ENCODE data around the gene SIRPA.

Gene SIRPA

DNA sequence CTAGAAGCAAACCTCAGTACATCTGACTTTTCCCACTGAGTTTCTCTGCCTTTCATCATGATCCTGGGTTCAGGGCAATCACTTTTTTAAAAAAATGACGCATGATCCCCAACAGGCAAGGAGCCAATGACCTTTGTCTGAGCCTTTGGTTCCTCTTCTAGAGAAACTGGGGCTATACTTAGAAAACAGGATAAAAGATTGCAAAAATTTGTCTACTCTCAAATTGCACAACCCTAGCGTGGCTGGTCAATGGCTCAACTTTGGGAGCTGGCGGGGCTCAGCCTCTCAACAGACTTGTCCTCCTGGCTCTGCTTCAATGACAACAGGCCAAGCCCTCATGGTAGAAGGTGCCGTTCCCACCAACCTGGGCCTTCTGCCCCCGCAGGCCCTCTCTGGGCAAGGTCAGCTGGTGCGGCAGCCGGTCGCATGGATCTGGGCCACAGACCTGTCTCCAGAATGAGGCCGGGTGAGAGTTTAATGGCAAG is 50.0 kb downstream of the SIRPA start:
- Mint-ChIP-seq H3K36me3 (ENCODE audit: insufficient read depth) (no peaks in the 10 kb centered on the region), H3K4me3 (no peak overlapping the region), H3K4me1 (no peaks in the 10 kb centered on the region), H3K27ac (ENCODE audit: low read depth) (no peak overlapping the region), H3K9me3 (no peaks in the 10 kb centered on the region), H3K27me3 (peaks cover 84% of the 10 kb centered on the region)
- DNase-seq (ENCODE audit: low spot score in 2 of 2) (no peak), ATAC-seq (replicated peaks; ENCODE audit: extremely low read depth, poor library complexity, severe bottlenecking) (no peak)

GRCh38 chr20:1945660-1946059 is 50.5 kb downstream of the SIRPA start:
- Mint-ChIP-seq H3K4me3 (no peak overlapping the region), H3K27ac (ENCODE audit: low read depth) (no peak overlapping the region), H3K4me1 (no peaks in the 10 kb centered on the region), H3K9me3 (no peaks in the 10 kb centered on the region), H3K27me3 (peaks cover 80% of the 10 kb centered on the region), H3K36me3 (ENCODE audit: insufficient read depth) (no peaks in the 10 kb centered on the region)
- ATAC-seq (replicated peaks; ENCODE audit: extremely low read depth, poor library complexity, severe bottlenecking), result no peak
- no peak for DNase-seq (ENCODE audit: low spot score in 2 of 2)

DNA sequence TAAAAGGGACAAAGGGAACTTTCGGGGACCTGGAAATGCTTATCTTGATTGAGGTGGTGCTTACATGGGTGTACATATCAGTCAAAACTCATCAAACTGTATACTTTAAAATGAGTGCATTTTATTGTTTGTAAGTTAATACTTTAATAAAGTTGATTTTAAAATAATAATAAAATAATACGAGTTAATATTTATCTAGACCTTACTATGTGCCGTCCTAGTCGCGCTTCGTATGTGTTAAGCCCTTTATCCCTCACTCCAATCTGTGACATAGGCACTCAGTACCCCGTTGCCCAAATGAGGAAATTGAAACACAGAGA is 51.2 kb downstream of the SIRPA start:
- DNase-seq (ENCODE audit: low spot score in 2 of 2) (no peak), ATAC-seq (replicated peaks; ENCODE audit: extremely low read depth, poor library complexity, severe bottlenecking) (no peak)
- Mint-ChIP-seq H3K4me1 (no peaks in the 10 kb centered on the region), H3K9me3 (no peaks in the 10 kb centered on the region), H3K4me3 (no peak overlapping the region), H3K27me3 (peaks cover 78% of the 10 kb centered on the region), H3K36me3 (ENCODE audit: insufficient read depth) (no peaks in the 10 kb centered on the region), H3K27ac (ENCODE audit: low read depth) (no peak overlapping the region)

DNA sequence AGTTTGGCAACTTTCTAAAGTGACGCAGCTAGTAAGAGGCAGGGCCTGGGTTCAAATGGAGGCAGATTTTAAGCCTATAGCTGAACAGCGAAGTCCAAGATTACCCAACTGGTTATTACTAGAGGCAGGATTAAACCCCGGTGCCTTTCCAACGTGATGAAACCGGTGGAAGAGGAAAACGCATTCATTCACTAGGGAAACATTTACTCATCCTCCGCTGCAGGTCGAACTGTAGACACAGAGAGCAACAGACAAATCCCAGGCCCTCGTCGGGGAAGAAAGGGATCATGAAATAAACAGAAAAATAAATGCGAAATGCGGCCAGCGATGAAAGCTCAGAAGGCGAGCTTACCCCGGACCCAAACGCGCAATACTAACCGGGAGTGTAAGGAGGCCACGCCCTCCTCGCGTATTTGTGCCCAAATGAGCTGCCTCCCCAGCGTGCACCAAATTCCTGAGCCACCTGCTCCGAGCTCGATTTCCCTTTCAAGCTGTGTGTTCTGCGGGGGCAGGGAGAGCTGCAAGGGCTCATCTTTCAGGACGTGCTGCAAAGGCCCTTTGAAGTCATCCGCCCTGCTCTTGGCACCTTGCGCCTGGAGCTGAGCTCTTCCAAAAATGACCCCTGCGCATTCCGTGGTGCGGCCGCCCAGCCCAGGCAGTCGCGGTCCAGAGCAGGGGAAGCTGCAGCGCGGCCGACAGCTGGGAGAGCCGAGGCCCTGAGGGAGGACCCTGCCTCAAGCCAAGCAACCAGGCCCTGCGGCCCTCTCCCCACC is 51.7 kb downstream of the SIRPA start:
- Mint-ChIP-seq H3K4me3 (no peak overlapping the region), H3K36me3 (ENCODE audit: insufficient read depth) (peaks cover 2% of the 10 kb centered on the region), H3K4me1 (no peaks in the 10 kb centered on the region), H3K27ac (ENCODE audit: low read depth) (no peak overlapping the region), H3K9me3 (no peaks in the 10 kb centered on the region), H3K27me3 (peaks cover 73% of the 10 kb centered on the region)
- no peak for ATAC-seq (replicated peaks; ENCODE audit: extremely low read depth, poor library complexity, severe bottlenecking)
- DNase-seq (ENCODE audit: low spot score in 2 of 2), result no peak

DNA sequence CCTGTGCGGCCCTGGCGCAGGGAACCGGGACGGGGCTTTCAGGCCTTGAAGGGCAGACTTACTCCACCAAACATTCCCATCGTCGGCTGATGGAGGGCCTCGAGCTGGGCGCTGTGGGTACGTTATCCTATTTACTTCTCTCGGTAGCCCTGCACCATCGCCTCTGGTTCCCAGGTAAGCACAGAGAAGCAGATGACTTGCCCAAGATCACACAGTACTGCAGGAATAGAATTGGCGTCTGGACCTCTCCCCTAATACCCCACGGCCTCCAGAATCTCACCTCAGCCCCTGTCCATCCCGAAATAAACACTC is 52.3 kb downstream of the SIRPA start:
- DNase-seq (ENCODE audit: low spot score in 2 of 2) (no peak), ATAC-seq (replicated peaks; ENCODE audit: extremely low read depth, poor library complexity, severe bottlenecking) (no peak)
- Mint-ChIP-seq H3K4me3 (no peak overlapping the region), H3K27ac (ENCODE audit: low read depth) (no peak overlapping the region), H3K4me1 (no peaks in the 10 kb centered on the region), H3K9me3 (no peaks in the 10 kb centered on the region), H3K36me3 (ENCODE audit: insufficient read depth) (peaks cover 2% of the 10 kb centered on the region), H3K27me3 (peaks cover 68% of the 10 kb centered on the region)

DNA sequence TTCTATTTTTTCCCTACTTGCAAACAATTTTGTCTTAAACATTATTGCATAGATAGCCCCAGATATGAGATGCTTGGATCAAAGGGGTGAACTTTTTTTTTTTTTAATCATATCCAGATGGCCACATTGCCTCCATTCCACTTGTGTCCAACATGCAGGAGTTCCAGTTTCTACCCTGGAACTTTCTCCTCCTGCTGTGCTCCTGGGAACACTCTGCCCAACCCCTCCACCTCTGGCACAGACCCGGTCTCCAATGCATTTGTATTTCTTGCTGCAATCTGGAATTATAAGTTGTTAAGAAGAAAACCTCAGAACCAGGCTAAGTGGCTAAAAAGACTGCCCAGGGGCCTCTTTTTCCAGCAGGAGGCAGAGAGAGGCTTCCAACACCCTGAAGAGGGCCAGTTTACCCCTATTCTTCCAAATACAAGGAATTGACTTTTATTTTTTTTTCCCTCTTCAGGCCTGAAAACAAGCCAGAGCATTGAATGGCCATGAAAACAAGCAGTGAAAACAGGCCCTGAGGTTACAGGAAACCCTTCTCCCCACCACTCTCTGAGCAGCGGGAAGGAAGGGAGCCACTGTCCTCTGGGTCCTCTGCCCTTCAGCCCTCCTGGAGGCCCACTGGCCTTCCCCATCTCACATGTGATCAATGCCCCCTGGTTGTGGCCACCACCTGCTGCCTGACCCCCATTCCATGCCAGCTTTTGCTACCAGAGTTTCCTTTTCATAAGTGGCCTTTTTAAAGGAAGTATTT is 54.3 kb downstream of the SIRPA start:
- Mint-ChIP-seq H3K27me3 (peaks cover 47% of the 10 kb centered on the region), H3K27ac (ENCODE audit: low read depth) (no peak overlapping the region)
- no peak for ATAC-seq (replicated peaks; ENCODE audit: extremely low read depth, poor library complexity, severe bottlenecking)

GRCh38 chr20:1950836-1951235 is 55.6 kb downstream of the SIRPA start:
- ATAC-seq (replicated peaks; ENCODE audit: extremely low read depth, poor library complexity, severe bottlenecking) (no peak), DNase-seq (ENCODE audit: low spot score in 2 of 2) (no peak)
- Mint-ChIP-seq H3K27ac (ENCODE audit: low read depth) (no peak overlapping the region), H3K27me3 (peaks cover 52% of the 10 kb centered on the region), H3K4me1 (no peaks in the 10 kb centered on the region), H3K9me3 (no peaks in the 10 kb centered on the region), H3K4me3 (no peak overlapping the region), H3K36me3 (ENCODE audit: insufficient read depth) (peaks cover 2% of the 10 kb centered on the region)

More for the DNA sequence above, 54.3 kb downstream of the SIRPA start:
- DNase-seq (ENCODE audit: low spot score in 2 of 2), result no peak
- Mint-ChIP-seq H3K36me3 (ENCODE audit: insufficient read depth) (peaks cover 2% of the 10 kb centered on the region), H3K4me1 (no peaks in the 10 kb centered on the region), H3K9me3 (no peaks in the 10 kb centered on the region), H3K4me3 (no peak overlapping the region)

GRCh38 chr20:1951436-1952115 is 56.4 kb downstream of the SIRPA start:
- no peak overlapping the region for H3K27ac Mint-ChIP-seq (ENCODE audit: low read depth)

GRCh38 chr20:1952737-1953530 is 57.7 kb downstream of the SIRPA start:
- H3K4me1 Mint-ChIP-seq, result no peaks in the 10 kb centered on the region
- H3K27me3 Mint-ChIP-seq, result peaks cover 45% of the 10 kb centered on the region
- no peak overlapping the region for H3K27ac Mint-ChIP-seq (ENCODE audit: low read depth)
- H3K9me3 Mint-ChIP-seq, result no peaks in the 10 kb centered on the region
- no peak overlapping the region for H3K4me3 Mint-ChIP-seq
- no peak for ATAC-seq (replicated peaks; ENCODE audit: extremely low read depth, poor library complexity, severe bottlenecking)
- peaks cover 2% of the 10 kb centered on the region for H3K36me3 Mint-ChIP-seq (ENCODE audit: insufficient read depth)
- DNase-seq (ENCODE audit: low spot score in 2 of 2), result no peak

More at GRCh38 chr20:1951436-1952115, 56.4 kb downstream of the SIRPA start:
- peaks cover 48% of the 10 kb centered on the region for H3K27me3 Mint-ChIP-seq
- peaks cover 2% of the 10 kb centered on the region for H3K36me3 Mint-ChIP-seq (ENCODE audit: insufficient read depth)
- ATAC-seq (replicated peaks; ENCODE audit: extremely low read depth, poor library complexity, severe bottlenecking) (no peak), DNase-seq (ENCODE audit: low spot score in 2 of 2) (no peak)
- H3K9me3 Mint-ChIP-seq, result no peaks in the 10 kb centered on the region
- H3K4me3 Mint-ChIP-seq, result no peak overlapping the region
- H3K4me1 Mint-ChIP-seq, result no peaks in the 10 kb centered on the region

DNA sequence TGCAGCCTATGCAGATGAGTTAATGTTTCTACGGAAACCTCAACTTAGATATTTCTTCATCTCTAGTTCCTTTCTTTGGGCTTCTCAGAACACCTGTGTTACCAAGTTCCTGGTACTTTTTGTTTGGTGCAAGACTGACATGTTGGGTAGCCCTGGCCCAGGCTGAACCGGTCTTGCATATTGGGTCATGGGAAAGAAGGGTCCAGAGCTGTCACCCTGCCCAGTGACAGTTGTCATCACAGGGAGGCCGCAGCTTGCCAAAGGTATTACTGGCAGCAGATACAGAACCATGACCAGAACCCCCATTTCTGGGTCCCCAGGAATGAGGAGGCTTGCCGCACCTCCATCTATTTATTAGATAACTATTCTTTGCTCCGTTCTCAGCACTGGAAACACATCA is 58.4 kb downstream of the SIRPA start:
- ATAC-seq (replicated peaks; ENCODE audit: extremely low read depth, poor library complexity, severe bottlenecking) (no peak), DNase-seq (ENCODE audit: low spot score in 2 of 2) (no peak)
- H3K4me3 Mint-ChIP-seq, result no peak overlapping the region
- H3K9me3 Mint-ChIP-seq, result no peaks in the 10 kb centered on the region
- no peak overlapping the region for H3K27ac Mint-ChIP-seq (ENCODE audit: low read depth)
- no peaks in the 10 kb centered on the region for H3K4me1 Mint-ChIP-seq
- H3K27me3 Mint-ChIP-seq, result peaks cover 40% of the 10 kb centered on the region
- H3K36me3 Mint-ChIP-seq (ENCODE audit: insufficient read depth), result peaks cover 2% of the 10 kb centered on the region

DNA sequence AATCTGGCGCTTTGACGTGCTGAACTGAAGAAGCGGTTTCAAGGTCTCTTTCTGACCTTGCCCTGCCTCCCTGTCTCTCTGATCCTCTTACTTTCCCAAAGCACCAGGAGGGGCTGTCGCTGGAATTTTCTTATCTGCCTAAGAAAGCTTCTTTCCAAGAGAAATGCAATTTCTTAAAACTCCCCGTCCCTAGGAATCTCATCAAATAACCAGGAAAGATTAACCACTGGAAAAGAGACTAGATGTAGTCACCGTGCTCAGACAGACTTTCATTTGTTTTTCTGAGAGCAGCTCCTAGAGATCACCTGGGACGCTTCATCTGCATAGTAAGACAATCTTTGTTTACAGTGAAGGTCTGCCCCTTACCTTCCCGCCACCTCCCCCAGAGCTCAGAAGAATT is 60.0 kb downstream of the SIRPA start:
- peaks cover 47% of the 10 kb centered on the region for H3K27me3 Mint-ChIP-seq
- ATAC-seq (replicated peaks; ENCODE audit: extremely low read depth, poor library complexity, severe bottlenecking) (no peak), DNase-seq (ENCODE audit: low spot score in 2 of 2) (no peak)
- no peak overlapping the region for H3K27ac Mint-ChIP-seq (ENCODE audit: low read depth)
- H3K4me1 Mint-ChIP-seq, result no peaks in the 10 kb centered on the region
- H3K36me3 Mint-ChIP-seq (ENCODE audit: insufficient read depth), result peaks cover 2% of the 10 kb centered on the region
- no peaks in the 10 kb centered on the region for H3K9me3 Mint-ChIP-seq
- H3K4me3 Mint-ChIP-seq, result no peak overlapping the region

GRCh38 chr20:1958426-1958825 is 63.2 kb downstream of the SIRPA start:
- Mint-ChIP-seq H3K27ac (ENCODE audit: low read depth) (no peak overlapping the region), H3K4me1 (no peaks in the 10 kb centered on the region), H3K4me3 (no peak overlapping the region), H3K9me3 (no peaks in the 10 kb centered on the region), H3K36me3 (ENCODE audit: insufficient read depth) (no peaks in the 10 kb centered on the region), H3K27me3 (peaks cover 72% of the 10 kb centered on the region)
- ATAC-seq (replicated peaks; ENCODE audit: extremely low read depth, poor library complexity, severe bottlenecking), result no peak
- DNase-seq (ENCODE audit: low spot score in 2 of 2), result no peak

All from central memory CD8-positive, alpha-beta T cell (primary cell).